Keratinocyte (primary cell): ENCODE measurements around the gene GNB1. TPM values are rescaled to one million over a fixed set of nuclear protein-coding genes. Genes with fewer than 3 reads are reported as not detected.

Source experiments
- DNase-seq: peaks from one replicate; pipeline ENCODE4 v3.0.0-alpha.2; 2011; ENCODE audit warnings: low read depth, missing footprints, low spot score
- FAIRE-seq: peaks from 2 replicates; lab custom pipeline; 2011; peaks lifted over from hg19 to GRCh38; lab: Jason Lieb, UNC
- H2AFZ ChIP-seq: 2 replicates; pipeline ENCODE4 v1.6.0; 2012; ENCODE audit warnings: low read length, control low read depth, inconsistent platforms; ENCODE audit not compliant: control insufficient read depth
- H3K27ac ChIP-seq: 2 replicates; pipeline ENCODE4 v1.5.1; 2011; ENCODE audit warnings: low read length; ENCODE audit not compliant: control insufficient read depth, insufficient read depth
- H3K27me3 ChIP-seq: 3 replicates; pipeline ENCODE4 v1.6.0; 2011; ENCODE audit warnings: low read length; ENCODE audit not compliant: control insufficient read depth, insufficient read depth; ENCODE audit errors: extremely low read depth
- H3K36me3 ChIP-seq, 2 experiments: 2 replicates in 1 of 2; 3 replicates in 1 of 2; pipeline ENCODE4 v1.5.1; 2011; ENCODE audit warnings: low read length in 2 of 2, mild to moderate bottlenecking in 1 of 2; ENCODE audit not compliant: control insufficient read depth in 2 of 2, insufficient read depth in 2 of 2; ENCODE audit errors: extremely low read depth in 1 of 2
- H3K4me1 ChIP-seq: 3 replicates; pipeline ENCODE4 v1.5.1; 2011; ENCODE audit warnings: low read length; ENCODE audit not compliant: control insufficient read depth, insufficient read depth; ENCODE audit errors: extremely low read depth
- H3K4me2 ChIP-seq: 3 replicates; pipeline ENCODE4 v1.6.0; 2011; ENCODE audit warnings: low read depth, low read length; ENCODE audit not compliant: control insufficient read depth, insufficient read depth; ENCODE audit errors: extremely low read depth
- H3K4me3 ChIP-seq, 3 experiments: fragments of 200-600 bp in 1 of 3; sonication (generic) in 1 of 3; 2 replicates in 2 of 3; 3 replicates in 1 of 3; pipeline ENCODE4 v1.5.1; 2011 to 2016; ENCODE audit warnings: low read length in 3 of 3, mild to moderate bottlenecking in 3 of 3, control low read depth in 2 of 3, inconsistent platforms in 1 of 3, low read depth in 1 of 3, mixed read lengths in 1 of 3, mixed run types in 1 of 3, moderate library complexity in 1 of 3; ENCODE audit not compliant: control insufficient read depth in 2 of 3, insufficient read depth in 2 of 3; ENCODE audit errors: extremely low read depth in 1 of 3
- H3K79me2 ChIP-seq: 2 replicates; pipeline ENCODE4 v1.6.0; 2012; ENCODE audit warnings: low read length; ENCODE audit not compliant: control insufficient read depth, insufficient read depth
- H3K9ac ChIP-seq: 3 replicates; pipeline ENCODE4 v1.6.0; 2011; ENCODE audit warnings: low read length; ENCODE audit not compliant: control insufficient read depth, insufficient read depth; ENCODE audit errors: extremely low read depth
- H3K9me1 ChIP-seq: 3 replicates; pipeline ENCODE4 v1.6.0; 2011; ENCODE audit warnings: low read length; ENCODE audit not compliant: control insufficient read depth, insufficient read depth; ENCODE audit errors: extremely low read depth
- H3K9me3 ChIP-seq: 2 replicates; pipeline ENCODE4 v1.5.1; 2012; ENCODE audit warnings: low read depth, low read length; ENCODE audit not compliant: control insufficient read depth
- H4K20me1 ChIP-seq: 3 replicates; pipeline ENCODE4 v1.6.0; 2011; ENCODE audit warnings: low read length; ENCODE audit not compliant: control insufficient read depth, insufficient read depth; ENCODE audit errors: extremely low read depth
- CTCF ChIP-seq, 3 experiments: IDR thresholded peaks in 1 of 3; conservative IDR thresholded peaks in 1 of 3; optimal IDR thresholded peaks in 1 of 3; 2 replicates in 2 of 3; 3 replicates in 1 of 3; pipeline versions ENCODE3 to v1.5.1; 2011; ENCODE audit warnings: low read length in 3 of 3, mild to moderate bottlenecking in 3 of 3, moderate library complexity in 2 of 3, control low read depth in 1 of 3, inconsistent platforms in 1 of 3; ENCODE audit not compliant: insufficient read depth in 2 of 3; ENCODE audit errors: extremely low read depth in 1 of 3
- EZH2 ChIP-seq: IDR thresholded peaks from one replicate; pipeline ENCODE4 v1.6.1; 2012; ENCODE audit warnings: inconsistent platforms, mild to moderate bottlenecking, low read length, moderate library complexity
- dilution Hi-C: fragments of 300-500 bp; cut with MboI; formaldehyde crosslinking; loops from one replicate; pipeline ENCODE4 v1.7.0; 2020; ENCODE audit warnings: low sequenced_read_pairs; ENCODE audit not compliant: extremely low pct_ligation_motif_present
- polyA plus RNA-seq, 5 experiments: library from polyadenylated mRNA; depleted of rRNA in 3 of 5; stranded (reverse) in 3 of 5; stranded (forward) in 1 of 5; unstranded in 1 of 5; fragments of >200 nt; gene quantifications; 1 replicate in 1 of 5; 2 replicates in 3 of 5; 3 replicates in 1 of 5; pipeline versions ENCODE4 v1.2.1 to v1.2.3, GENCODE V29; 2011 to 2012; ENCODE audit warnings: missing spikeins in 2 of 5, low read depth in 1 of 5, low replicate concordance in 1 of 5

GNB1 gene
- polyA plus RNA-seq, 1 donor (not counting 4 experiments of a cell fraction or from before 2014, with no cell fraction given) = 364 TPM

GRCh38 chr1:1883092-1883873 lies 7.6 kb downstream of the GNB1 start:
- no peak overlapping the region for H3K9ac ChIP-seq
- H3K36me3 ChIP-seq = peaks cover 2 to 7% of the 10 kb centered on the region in 2 experiments
- no peak for DNase-seq
- TF ChIP-seq EZH2 (no peak), CTCF (optimal IDR thresholded peaks at IDR 0.05 in 1 of 3, IDR thresholded peaks at IDR 0.05 in 1 of 3, conservative IDR thresholded peaks at IDR 0.05 in 1 of 3; ENCODE audit: extremely low read depth in 1 of 3, insufficient read depth in 2 of 3, low read length in 3 of 3) (no peak)
- no peaks in the 10 kb centered on the region for H3K9me3 ChIP-seq
- H4K20me1 ChIP-seq = peaks cover 73% of the 10 kb centered on the region
- H3K4me1 ChIP-seq = peaks cover 12% of the 10 kb centered on the region
- peaks cover 7% of the 10 kb centered on the region for H3K9me1 ChIP-seq
- H3K27ac ChIP-seq = no peak overlapping the region
- FAIRE-seq = no peak
- no peak overlapping the region for H3K4me3 ChIP-seq
- no peaks in the 10 kb centered on the region for H3K27me3 ChIP-seq
- no peak overlapping the region for H2AFZ ChIP-seq
- dilution Hi-C loops = no loop called here
- peaks cover 96% of the 10 kb centered on the region for H3K79me2 ChIP-seq
- no peak overlapping the region for H3K4me2 ChIP-seq

GRCh38 chr1:1881727-1882126 lies 9.2 kb downstream of the GNB1 start:
- no peak overlapping the region for H3K27ac ChIP-seq
- H3K4me1 ChIP-seq = no peaks in the 10 kb centered on the region
- H3K4me2 ChIP-seq = no peak overlapping the region
- peaks cover 72% of the 10 kb centered on the region for H4K20me1 ChIP-seq
- TF ChIP-seq EZH2 = no peak
- TF ChIP-seq CTCF (optimal IDR thresholded peaks at IDR 0.05 in 1 of 3, IDR thresholded peaks at IDR 0.05 in 1 of 3, conservative IDR thresholded peaks at IDR 0.05 in 1 of 3; ENCODE audit: extremely low read depth in 1 of 3, insufficient read depth in 2 of 3, low read length in 3 of 3) = no peak
- H3K9ac ChIP-seq = no peak overlapping the region
- FAIRE-seq (no peak), DNase-seq (no peak)
- peaks cover 2 to 7% of the 10 kb centered on the region in 2 experiments for H3K36me3 ChIP-seq
- H3K4me3 ChIP-seq = no peak overlapping the region
- dilution Hi-C loops = no loop called here
- H3K27me3 ChIP-seq = no peaks in the 10 kb centered on the region
- no peaks in the 10 kb centered on the region for H3K9me3 ChIP-seq
- H3K9me1 ChIP-seq = no peaks in the 10 kb centered on the region
- H3K79me2 ChIP-seq = peaks cover 96% of the 10 kb centered on the region
- no peak overlapping the region for H2AFZ ChIP-seq
